Naive thymus-derived CD4-positive, alpha-beta T cell (primary cell): ENCODE measurements around the gene KRTAP12-2. TPM values are rescaled to one million over a fixed set of nuclear protein-coding genes. Genes with fewer than 3 reads are reported as not detected.

Experiments used
- ATAC-seq: fragments of 150-1000 bp; cut with Tn5 transposase; 2 replicates; pipeline ENCODE4 v1.10.0; 2021; ENCODE audit warnings: mild to moderate bottlenecking, moderate library complexity
- CTCF ChIA-PET: fragments of 350-600 bp; sonication (Branson Sonifier 250); formaldehyde crosslinking; loops from one replicate; lab custom pipeline; 2021; ENCODE audit warnings: antibody characterized with exemption; lab: Charles Lee
- POLR2A ChIA-PET: fragments of 350-600 bp; sonication (Branson Sonifier 250); formaldehyde crosslinking; loops from one replicate; lab custom pipeline; 2021; ENCODE audit warnings: antibody characterized with exemption, inconsistent platforms; lab: Charles Lee
- DNase-seq, 9 donors: peaks; one replicate each; pipeline versions ENCODE4 v3.0.0 to v3.0.0-alpha.2; 2020 to 2022; ENCODE audit warnings: mixed read lengths in 1 of 9
- H3K27ac ChIP-seq: one replicate; pipeline ENCODE4 v1.7.0; 2013; ENCODE audit warnings: mild to moderate bottlenecking, low read depth, low read length, moderate library complexity
- H3K27me3 ChIP-seq, 2 donors: one replicate each; pipeline ENCODE4 v1.7.0; 2013; ENCODE audit warnings: low read length in 2 of 2, mild to moderate bottlenecking in 2 of 2, moderate library complexity in 2 of 2; ENCODE audit not compliant: control insufficient read depth in 2 of 2, insufficient read depth in 2 of 2
- H3K36me3 ChIP-seq, 3 experiments: 1 replicate in 2 of 3; 2 replicates in 1 of 3; pipeline ENCODE4 v1.7.0; 2013; ENCODE audit warnings: low read length in 3 of 3, mild to moderate bottlenecking in 3 of 3, moderate library complexity in 1 of 3; ENCODE audit not compliant: insufficient read depth in 3 of 3, control insufficient read depth in 2 of 3
- H3K4me1 ChIP-seq, 2 donors: one replicate each; pipeline ENCODE4 v1.7.0; 2013; ENCODE audit warnings: low read length in 2 of 2, mild to moderate bottlenecking in 2 of 2, moderate library complexity in 1 of 2; ENCODE audit not compliant: control insufficient read depth in 2 of 2, insufficient read depth in 2 of 2
- H3K4me3 ChIP-seq: 2 replicates; pipeline ENCODE4 v1.7.0; 2013; ENCODE audit warnings: mild to moderate bottlenecking, low read length
- H3K9me3 ChIP-seq, 3 experiments: 1 replicate in 2 of 3; 2 replicates in 1 of 3; pipeline ENCODE4 v1.7.0; 2013; ENCODE audit warnings: low read length in 3 of 3; ENCODE audit not compliant: control insufficient read depth in 2 of 3
- H3K27ac Mint-ChIP-seq, 9 donors: one replicate each; pipeline ENCODE4 v1.8.0; 2020 to 2022; ENCODE audit warnings: mixed read lengths in 9 of 9, mild to moderate bottlenecking in 8 of 9, moderate library complexity in 5 of 9, inconsistent platforms in 2 of 9
- H3K27me3 Mint-ChIP-seq, 5 donors: one replicate each; pipeline ENCODE4 v1.8.0; 2021 to 2022; ENCODE audit warnings: mixed read lengths in 5 of 5, mild to moderate bottlenecking in 1 of 5
- H3K36me3 Mint-ChIP-seq, 5 donors: one replicate each; pipeline ENCODE4 v1.8.0; 2020 to 2022; ENCODE audit warnings: mixed read lengths in 5 of 5, mild to moderate bottlenecking in 3 of 5, inconsistent platforms in 1 of 5
- H3K4me1 Mint-ChIP-seq, 7 donors: one replicate each; pipeline ENCODE4 v1.8.0; 2020 to 2022; ENCODE audit warnings: mixed read lengths in 7 of 7, mild to moderate bottlenecking in 3 of 7, inconsistent platforms in 1 of 7
- H3K4me3 Mint-ChIP-seq, 10 donors: one replicate each; pipeline ENCODE4 v1.8.0; 2020 to 2022; ENCODE audit warnings: mild to moderate bottlenecking in 10 of 10, mixed read lengths in 10 of 10, moderate library complexity in 6 of 10, inconsistent platforms in 2 of 10
- H3K9me3 Mint-ChIP-seq, 11 donors: one replicate each; pipeline ENCODE4 v1.8.0; 2020 to 2022; ENCODE audit warnings: mixed read lengths in 11 of 11, mild to moderate bottlenecking in 4 of 11, inconsistent platforms in 1 of 11, moderate library complexity in 1 of 11
- intact Hi-C, 2 donors: fragments of 100-400 bp; cut with micrococcal nuclease; formaldehyde crosslinking; loops; one replicate each; pipeline ENCODE4 v1.15.1; 2023
- polyA plus RNA-seq, 2 donors: library from polyadenylated mRNA; unstranded; fragments of 300-500 nt; fragmentation: Illumina TruSeq; gene quantifications; one replicate each; pipeline ENCODE4 v1.2.3, GENCODE V29; 2021
- total RNA-seq, 6 experiments: library from RNA in 5 of 6; stranded (reverse) in 5 of 6; gene quantifications; 1 replicate in 5 of 6; 2 replicates in 1 of 6; pipeline ENCODE4 v1.2.3 and lab custom pipeline; 2021 to 2026

Gene KRTAP12-2
- total and polyA plus RNA-seq, 7 experiments from 2014 or later: not detected

GRCh38 chr21:44702973-44703730 lies 36.4 kb upstream of the KRTAP12-2 start:
- peaks cover 0 to 17% (median 4%) of the 10 kb centered on the region in 3 experiments for H3K9me3 ChIP-seq
- no peak for DNase-seq
- H3K4me1 ChIP-seq: no peaks in the 10 kb centered on the region
- peaks cover 0 to 24% (median 14%) of the 10 kb centered on the region in 11 donors for H3K9me3 Mint-ChIP-seq
- H3K4me3 ChIP-seq: no peak overlapping the region
- no peak overlapping the region for H3K27ac Mint-ChIP-seq
- H3K36me3 Mint-ChIP-seq: peaks cover 0 to 11% (median 5%) of the 10 kb centered on the region in 5 donors
- peaks cover 63 to 84% (median 78%) of the 10 kb centered on the region in 5 donors for H3K27me3 Mint-ChIP-seq
- POLR2A ChIA-PET: no interaction called here
- intact Hi-C loops: no loop called here
- peaks cover under 1 to 15% of the 10 kb centered on the region in 2 donors for H3K27me3 ChIP-seq
- CTCF ChIA-PET: no interaction called here
- no peak overlapping the region for H3K27ac ChIP-seq
- no peak for ATAC-seq
- no peak overlapping the region for H3K4me3 Mint-ChIP-seq
- H3K36me3 ChIP-seq: peaks cover 0 to 3% (median 0%) of the 10 kb centered on the region in 3 experiments
- peaks cover 0 to 10% (median 3%) of the 10 kb centered on the region in 7 donors for H3K4me1 Mint-ChIP-seq

DNA sequence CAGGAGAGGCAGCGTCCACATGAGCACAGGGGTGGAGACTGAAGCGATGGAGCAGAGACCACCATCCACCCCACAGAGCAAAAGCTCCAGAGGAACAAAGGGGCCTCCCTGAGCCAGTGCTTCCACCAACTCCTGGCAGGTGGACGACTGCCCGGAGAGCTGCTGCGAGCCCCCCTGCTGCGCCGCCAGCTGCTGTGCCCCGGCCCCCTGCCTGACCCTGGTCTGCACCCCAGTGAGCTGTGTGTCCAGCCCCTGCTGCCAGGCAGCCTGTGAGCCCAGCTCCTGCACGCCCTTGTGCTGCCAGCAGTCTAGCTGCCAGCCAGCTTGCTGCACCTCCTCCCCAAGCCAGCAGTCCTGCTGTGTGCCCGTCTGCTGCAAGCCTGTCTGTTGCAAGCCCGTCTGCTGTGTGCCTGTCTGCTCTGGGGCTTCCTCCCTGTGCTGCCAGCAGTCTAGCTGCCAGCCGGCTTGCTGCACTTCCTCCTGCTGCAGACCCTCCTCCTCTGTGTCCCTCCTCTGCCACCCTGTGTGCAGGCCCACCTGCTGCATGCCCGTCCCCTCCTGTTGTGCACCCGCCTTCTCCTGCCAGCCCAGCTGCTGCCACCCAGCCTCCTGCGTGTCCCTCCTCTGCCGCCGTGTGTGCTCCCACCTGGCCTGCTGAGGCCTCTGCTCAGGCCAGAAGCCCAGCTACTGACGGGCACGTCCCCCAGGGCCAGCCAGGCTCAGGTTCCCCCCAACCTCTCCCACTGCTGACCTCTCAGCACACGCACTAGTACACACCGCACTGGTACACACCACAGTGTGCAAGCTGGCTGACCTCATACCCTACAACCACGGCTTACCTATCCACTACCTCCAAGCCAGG lies 35.6 kb upstream of the KRTAP12-2 start:
- Histone ChIP-seq H3K9me3 (peaks cover 0 to 17% (median 4%) of the 10 kb centered on the region in 3 experiments), H3K27ac (no peak overlapping the region), H3K36me3 (peaks cover 0 to 3% (median 0%) of the 10 kb centered on the region in 3 experiments), H3K27me3 (peaks cover 0 to 18% of the 10 kb centered on the region in 2 donors), H3K4me3 (no peak overlapping the region), H3K4me1 (no peaks in the 10 kb centered on the region)
- POLR2A ChIA-PET: no interaction called here
- no peak for DNase-seq
- peaks cover 0 to 24% (median 15%) of the 10 kb centered on the region in 11 donors for H3K9me3 Mint-ChIP-seq
- intact Hi-C loops: no loop called here
- CTCF ChIA-PET: no interaction called here
- H3K27me3 Mint-ChIP-seq: peaks cover 66 to 86% (median 82%) of the 10 kb centered on the region in 5 donors
- ATAC-seq: no peak
- peaks cover 0 to 11% (median 5%) of the 10 kb centered on the region in 7 donors for H3K4me1 Mint-ChIP-seq
- peak overlapping the region in 1 of 9 donors; percentile 63 for H3K27ac Mint-ChIP-seq
- peaks cover 0 to 11% (median 5%) of the 10 kb centered on the region in 5 donors for H3K36me3 Mint-ChIP-seq
- H3K4me3 Mint-ChIP-seq: no peak overlapping the region

DNA sequence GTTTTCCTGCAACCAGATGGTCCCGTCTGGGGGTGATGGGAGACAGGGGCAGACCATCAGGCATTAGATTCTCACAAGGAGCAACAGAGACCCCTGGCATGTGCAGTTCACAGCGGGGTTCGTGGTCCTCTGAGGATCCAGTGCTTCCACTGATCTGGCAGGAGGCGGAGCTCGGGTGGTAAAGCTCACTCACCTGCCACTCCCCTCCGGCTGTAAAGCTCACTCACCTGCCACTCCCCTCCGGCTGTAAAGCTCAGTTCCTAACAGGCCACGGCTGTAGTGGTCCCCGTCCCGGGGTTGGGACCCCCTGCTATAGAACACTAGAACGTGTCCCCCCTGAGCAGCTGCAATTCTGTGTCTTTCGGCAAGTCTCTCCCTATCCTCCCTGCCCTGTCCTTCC lies 34.8 kb upstream of the KRTAP12-2 start:
- intact Hi-C loops: no loop called here
- Mint-ChIP-seq H3K9me3 (peaks cover 0 to 24% (median 15%) of the 10 kb centered on the region in 11 donors), H3K4me3 (no peak overlapping the region), H3K36me3 (peaks cover 0 to 11% (median 5%) of the 10 kb centered on the region in 5 donors), H3K27ac (peak overlapping the region in 1 of 9 donors; percentile 63), H3K27me3 (peaks cover 73 to 86% (median 85%) of the 10 kb centered on the region in 5 donors), H3K4me1 (peaks cover 0 to 12% (median 5%) of the 10 kb centered on the region in 7 donors)
- ATAC-seq: no peak
- ChIA-PET POLR2A (no interaction called here), CTCF (interaction anchor here (0.5 to 0.7 kb wide), 2 partner anchors 38 to 91 kb away, joined by 3 to 4 read pairs; no protein-coding TSS in a partner anchor)
- no peak for DNase-seq
- peaks cover 0 to 15% (median 4%) of the 10 kb centered on the region in 3 experiments for H3K9me3 ChIP-seq
- no peak overlapping the region for H3K4me3 ChIP-seq
- peaks cover 0 to 3% (median 0%) of the 10 kb centered on the region in 3 experiments for H3K36me3 ChIP-seq
- H3K27me3 ChIP-seq: peaks cover 0 to 18% of the 10 kb centered on the region in 2 donors
- no peaks in the 10 kb centered on the region for H3K4me1 ChIP-seq
- H3K27ac ChIP-seq: no peak overlapping the region

GRCh38 chr21:44701023-44701400 lies 34.3 kb upstream of the KRTAP12-2 start:
- peaks cover 0 to 13% of the 10 kb centered on the region in 2 donors for H3K27me3 ChIP-seq
- peaks cover 0 to 20% (median 13%) of the 10 kb centered on the region in 11 donors for H3K9me3 Mint-ChIP-seq
- H3K4me1 Mint-ChIP-seq: peaks cover 0 to 12% (median 9%) of the 10 kb centered on the region in 7 donors
- peaks cover 0 to under 1% (median 0%) of the 10 kb centered on the region in 3 experiments for H3K36me3 ChIP-seq
- CTCF ChIA-PET: interaction anchor here (0.7 kb wide), 1 partner anchor 92 kb away, joined by 3 read pairs; no protein-coding TSS in a partner anchor
- intact Hi-C loops: no loop called here
- H3K9me3 ChIP-seq: peaks cover 0 to 10% (median 1%) of the 10 kb centered on the region in 3 experiments
- DNase-seq: no peak
- H3K27ac Mint-ChIP-seq: no peak overlapping the region
- no peak overlapping the region for H3K4me3 ChIP-seq
- no peak for ATAC-seq
- POLR2A ChIA-PET: no interaction called here
- H3K4me3 Mint-ChIP-seq: no peak overlapping the region
- peaks cover 0 to 7% (median 4%) of the 10 kb centered on the region in 5 donors for H3K36me3 Mint-ChIP-seq
- no peak overlapping the region for H3K27ac ChIP-seq
- H3K27me3 Mint-ChIP-seq: peaks cover 72 to 86% (median 81%) of the 10 kb centered on the region in 5 donors
- H3K4me1 ChIP-seq: no peaks in the 10 kb centered on the region

DNA sequence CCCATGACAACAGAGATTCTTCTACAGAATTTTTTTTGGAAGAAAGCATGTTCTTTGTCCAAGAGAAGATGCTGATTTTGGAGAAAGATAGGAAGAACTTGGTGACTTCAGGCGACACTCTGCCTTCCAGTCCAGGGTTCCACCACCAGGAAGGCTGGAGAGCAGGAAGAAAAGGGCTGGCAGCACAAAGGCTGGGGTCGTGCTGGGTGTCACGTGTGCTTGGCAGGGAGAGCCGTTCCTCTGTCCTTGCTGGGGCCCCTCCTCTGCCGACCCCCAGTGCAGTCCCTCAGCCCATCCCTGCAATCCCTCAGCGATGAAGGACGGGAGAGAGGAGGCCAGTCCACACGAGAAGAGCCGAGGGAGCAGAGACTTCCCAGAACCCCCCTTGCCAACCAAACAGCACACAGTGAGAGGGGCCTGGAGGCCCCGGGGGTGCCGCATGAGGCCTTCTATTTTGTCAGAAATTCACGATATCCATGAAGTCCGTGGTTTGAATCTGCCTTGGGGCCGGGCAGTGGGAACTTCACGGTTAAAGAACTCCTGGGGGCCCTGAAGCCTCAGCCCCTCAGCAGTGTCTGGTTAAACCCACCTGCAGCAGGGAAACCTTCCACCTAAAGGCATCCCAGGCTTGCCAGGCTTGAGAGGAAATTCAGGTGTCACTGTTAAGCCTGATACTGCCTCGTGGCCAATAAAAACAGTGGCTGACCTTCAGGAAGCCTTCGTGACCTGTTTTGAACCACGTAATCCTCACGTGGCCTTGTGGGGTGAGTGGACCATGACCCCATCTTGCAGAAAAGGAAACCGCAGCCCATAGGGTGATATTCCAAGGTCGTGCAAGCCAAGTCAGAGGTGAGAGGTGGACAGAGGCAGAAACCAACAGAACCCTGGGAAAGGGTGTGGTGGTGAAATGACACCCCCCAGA lies 33.6 kb upstream of the KRTAP12-2 start:
- ChIA-PET POLR2A (interaction anchor here (0.5 kb wide), 1 partner anchor 49 kb away, joined by 3 read pairs; no protein-coding TSS in a partner anchor), CTCF (no interaction called here)
- Histone ChIP-seq H3K27me3 (peaks cover 0 to 11% of the 10 kb centered on the region in 2 donors), H3K4me1 (no peaks in the 10 kb centered on the region), H3K27ac (no peak overlapping the region), H3K9me3 (peaks cover 0 to 7% (median 0%) of the 10 kb centered on the region in 3 experiments), H3K4me3 (no peak overlapping the region), H3K36me3 (no peaks in the 10 kb centered on the region)
- Mint-ChIP-seq H3K4me1 (peaks cover 0 to 12% (median 9%) of the 10 kb centered on the region in 7 donors), H3K4me3 (no peak overlapping the region), H3K27me3 (peaks cover 68 to 87% (median 76%) of the 10 kb centered on the region in 5 donors), H3K27ac (no peak overlapping the region), H3K36me3 (peaks cover 0 to 7% (median 0%) of the 10 kb centered on the region in 5 donors), H3K9me3 (peaks cover 0 to 14% (median 9%) of the 10 kb centered on the region in 11 donors)
- intact Hi-C loops: no loop called here
- ATAC-seq (no peak), DNase-seq (no peak)
